OCI-M1 (cell line): ENCODE results near the gene SLC22A25.
"Not testable (repeated sequence)": the region's sequence is repeated elsewhere in the genome, so short reads cannot be mapped to it uniquely, and the experiment has no call there.

Experiments used
- DNase-seq: peaks from one replicate; lab custom pipeline; 2025; lab: John Stamatoyannopoulos, UW

Gene SLC22A25

GRCh38 chr11:63235471-63236461 is 7.6 kb downstream of the SLC22A25 start:
- DNase-seq: not testable (repeated sequence)

- no peak for DNase-seq
Measured at GRCh38 chr11:63229815-63230214, 13.6 kb downstream of the SLC22A25 start.

- no peak for DNase-seq
Measured at GRCh38 chr11:63227521-63228107, 15.8 kb downstream of the SLC22A25 start.

- DNase-seq: no peak
Measured at GRCh38 chr11:63226488-63227114, 16.8 kb downstream of the SLC22A25 start.

GRCh38 chr11:63214093-63214492 is 29.3 kb downstream of the SLC22A25 start:
- no peak for DNase-seq

GRCh38 chr11:63212742-63213141 is 30.7 kb downstream of the SLC22A25 start:
- DNase-seq: peak; percentile 63

GRCh38 chr11:63210111-63210510 is 33.3 kb downstream of the SLC22A25 start:
- DNase-seq: no peak
